ENCODE results near the gene MCF2L. TPM values are rescaled to one million over a fixed set of nuclear protein-coding genes. Genes with fewer than 3 reads are reported as not detected.

MCF2L gene
- total RNA-seq, 1 experiment from 2014 or later = 22.1 TPM

- H3K36me3 Mint-ChIP-seq (ENCODE audit: insufficient read depth, unreplicated experiment) = no peaks in the 10 kb centered on the region
Measured at GRCh38 chr13:113069861-113070805, 101.1 kb downstream of the MCF2L start.

GRCh38 chr13:113070855-113071254 lies 101.8 kb downstream of the MCF2L start:
- CTCF ChIA-PET = no interaction called here
- no peak overlapping the region for H3K27ac Mint-ChIP-seq (ENCODE audit: unreplicated experiment)
- no peaks in the 10 kb centered on the region for H3K36me3 Mint-ChIP-seq (ENCODE audit: insufficient read depth, unreplicated experiment)
- TF ChIP-seq CTCF (IDR thresholded peaks at IDR 0.05; ENCODE audit: insufficient read depth in 1 of 2, low read depth in 1 of 2, low read length in 1 of 2, severe bottlenecking in 1 of 2, unreplicated experiment in 1 of 2) = no peak
- DNase-seq = no peak
- H3K4me3 ChIP-seq (ENCODE audit: low read depth, low read length) = no peak overlapping the region
- H3K9me3 ChIP-seq = no peaks in the 10 kb centered on the region
- no peak overlapping the region for H3K4me3 Mint-ChIP-seq (ENCODE audit: unreplicated experiment)
- no peaks in the 10 kb centered on the region for H3K4me1 ChIP-seq
- POLR2A ChIA-PET = no interaction called here
- H3K27me3 ChIP-seq (replicated peaks; ENCODE audit: control insufficient read depth, insufficient read depth, low read length) = no peaks in the 10 kb centered on the region
- no peaks in the 10 kb centered on the region for H3K9me3 Mint-ChIP-seq (ENCODE audit: unreplicated experiment)
- BruUV-seq (replicated peaks) = no TSS peak
- no peaks in the 10 kb centered on the region for H3K36me3 ChIP-seq (ENCODE audit: control insufficient read depth, insufficient read depth, low read length)
- intact Hi-C loops (cut with micrococcal nuclease; ENCODE audit: unreplicated experiment) = no loop called here
- H3K27me3 Mint-ChIP-seq (ENCODE audit: insufficient read depth, unreplicated experiment) = no peaks in the 10 kb centered on the region
- no peaks in the 10 kb centered on the region for H3K4me1 Mint-ChIP-seq (ENCODE audit: low read depth, unreplicated experiment)

More at GRCh38 chr13:113069861-113070805, 101.1 kb downstream of the MCF2L start:
- no TSS peak for BruUV-seq (replicated peaks)
- H3K27me3 ChIP-seq (replicated peaks; ENCODE audit: control insufficient read depth, insufficient read depth, low read length) = no peaks in the 10 kb centered on the region
- Mint-ChIP-seq H3K27ac (ENCODE audit: unreplicated experiment) (no peak overlapping the region), H3K9me3 (ENCODE audit: unreplicated experiment) (no peaks in the 10 kb centered on the region), H3K4me1 (ENCODE audit: low read depth, unreplicated experiment) (no peaks in the 10 kb centered on the region), H3K27me3 (ENCODE audit: insufficient read depth, unreplicated experiment) (no peaks in the 10 kb centered on the region), H3K4me3 (ENCODE audit: unreplicated experiment) (no peak overlapping the region)
- H3K36me3 ChIP-seq (ENCODE audit: control insufficient read depth, insufficient read depth, low read length) = no peaks in the 10 kb centered on the region
- no peak for TF ChIP-seq CTCF (IDR thresholded peaks at IDR 0.05; ENCODE audit: insufficient read depth in 1 of 2, low read depth in 1 of 2, low read length in 1 of 2, severe bottlenecking in 1 of 2, unreplicated experiment in 1 of 2)
- ChIA-PET CTCF (no interaction called here), POLR2A (no interaction called here)
- H3K4me3 ChIP-seq (ENCODE audit: low read depth, low read length) = no peak overlapping the region
- DNase-seq = no peak
- H3K9me3 ChIP-seq = no peaks in the 10 kb centered on the region
- no peaks in the 10 kb centered on the region for H3K4me1 ChIP-seq
- intact Hi-C loops (cut with micrococcal nuclease; ENCODE audit: unreplicated experiment) = no loop called here

GRCh38 chr13:113072376-113072775 lies 103.4 kb downstream of the MCF2L start:
- H3K27ac Mint-ChIP-seq (ENCODE audit: unreplicated experiment) = no peak overlapping the region
- Histone ChIP-seq H3K36me3 (ENCODE audit: control insufficient read depth, insufficient read depth, low read length) (no peaks in the 10 kb centered on the region; the same call in 1 of the 2 replicates), H3K4me3 (ENCODE audit: low read depth, low read length) (no peak overlapping the region), H3K9me3 (no peaks in the 10 kb centered on the region), H3K4me1 (no peaks in the 10 kb centered on the region), H3K27me3 (replicated peaks; ENCODE audit: control insufficient read depth, insufficient read depth, low read length) (no peaks in the 10 kb centered on the region)
- H3K4me3 Mint-ChIP-seq (ENCODE audit: unreplicated experiment) = no peak overlapping the region
- H3K36me3 Mint-ChIP-seq (ENCODE audit: insufficient read depth, unreplicated experiment) = no peaks in the 10 kb centered on the region
- BruUV-seq (replicated peaks) = no TSS peak
- DNase-seq = no peak
- no peaks in the 10 kb centered on the region for H3K9me3 Mint-ChIP-seq (ENCODE audit: unreplicated experiment)
- POLR2A ChIA-PET = no interaction called here
- TF ChIP-seq CTCF (IDR thresholded peaks at IDR 0.05; ENCODE audit: insufficient read depth in 1 of 2, low read depth in 1 of 2, low read length in 1 of 2, severe bottlenecking in 1 of 2, unreplicated experiment in 1 of 2) = no peak
- intact Hi-C loops (cut with micrococcal nuclease; ENCODE audit: unreplicated experiment) = no loop called here
- H3K4me1 Mint-ChIP-seq (ENCODE audit: low read depth, unreplicated experiment) = no peaks in the 10 kb centered on the region
- CTCF ChIA-PET = interaction anchor here (0.6 kb wide), 1 partner anchor 1809 kb away, joined by 4 read pairs; no protein-coding TSS in a partner anchor
- no peaks in the 10 kb centered on the region for H3K27me3 Mint-ChIP-seq (ENCODE audit: insufficient read depth, unreplicated experiment)

Data from Caco-2 (cell line).